HG03066 (cell line): ENCODE measurements around the gene CLECL1.
A peak's percentile ranks its signal among the peaks of the same experiment; 100 is the strongest.

Source experiments
- ATAC-seq: cut with Tn5 transposase; IDR thresholded peaks from one replicate; pipeline ENCODE4 v1.9.1; 2021; ENCODE audit warnings: low read depth; ENCODE audit not compliant: unreplicated experiment

Gene CLECL1

DNA sequence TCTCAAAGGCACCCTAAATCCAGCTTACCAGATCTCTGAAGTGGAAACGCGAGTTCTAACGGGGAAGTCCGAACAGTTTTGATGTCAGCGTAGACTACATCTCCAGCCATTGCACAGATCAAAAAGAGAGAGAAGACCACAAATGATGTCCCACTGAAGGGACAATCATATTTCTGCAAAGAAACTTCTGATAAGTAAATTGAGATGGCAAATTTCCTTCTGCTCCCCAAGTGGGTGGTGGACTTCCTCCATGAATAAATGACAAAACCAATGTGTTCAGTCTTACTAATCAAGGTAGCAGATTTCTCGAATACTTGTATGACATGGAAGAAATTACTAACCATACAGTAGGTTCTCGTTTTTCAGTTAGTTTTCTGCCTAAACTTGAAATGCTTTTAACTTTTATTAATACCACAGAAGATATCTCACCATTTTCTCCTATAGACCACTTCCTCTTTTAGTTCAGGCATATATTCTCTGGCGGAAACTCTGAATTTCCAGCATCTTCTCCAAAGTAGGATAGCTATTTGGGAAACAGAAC lies at the start of gene CLECL1:
CLECL1 (minus strand) TSS at position 177 of the 541 bp plus-strand sequence.
- ATAC-seq = peak; percentile 40

GRCh38 chr12:9781360-9781759 lies 48.5 kb upstream of the CLECL1 start:
- no peak for ATAC-seq

DNA sequence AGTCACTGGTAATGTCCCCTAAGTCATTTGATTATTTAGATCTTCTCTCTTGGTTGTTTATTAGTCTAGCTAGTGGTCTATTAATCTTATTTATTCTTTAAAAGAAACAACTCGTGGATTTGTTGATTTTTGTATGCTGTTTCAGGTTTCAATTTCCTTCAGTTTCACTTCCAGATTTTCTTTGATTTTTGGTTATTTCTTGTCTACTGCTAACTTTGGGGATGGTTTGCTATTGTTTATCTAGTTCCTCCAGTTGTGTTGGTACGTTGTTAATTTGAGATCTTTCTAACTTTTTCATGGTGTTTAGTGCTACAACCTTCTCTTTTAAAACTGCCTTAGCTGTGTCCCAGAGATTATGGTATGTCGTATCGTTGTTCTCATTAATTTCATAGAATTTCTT lies 46.3 kb upstream of the CLECL1 start:
- ATAC-seq = no peak

GRCh38 chr12:9776781-9777180 lies 43.9 kb upstream of the CLECL1 start:
- ATAC-seq = no peak

GRCh38 chr12:9773216-9773877 lies 40.5 kb upstream of the CLECL1 start:
- ATAC-seq = no peak

GRCh38 chr12:9763025-9763424 lies 30.1 kb upstream of the CLECL1 start:
- ATAC-seq = no peak

DNA sequence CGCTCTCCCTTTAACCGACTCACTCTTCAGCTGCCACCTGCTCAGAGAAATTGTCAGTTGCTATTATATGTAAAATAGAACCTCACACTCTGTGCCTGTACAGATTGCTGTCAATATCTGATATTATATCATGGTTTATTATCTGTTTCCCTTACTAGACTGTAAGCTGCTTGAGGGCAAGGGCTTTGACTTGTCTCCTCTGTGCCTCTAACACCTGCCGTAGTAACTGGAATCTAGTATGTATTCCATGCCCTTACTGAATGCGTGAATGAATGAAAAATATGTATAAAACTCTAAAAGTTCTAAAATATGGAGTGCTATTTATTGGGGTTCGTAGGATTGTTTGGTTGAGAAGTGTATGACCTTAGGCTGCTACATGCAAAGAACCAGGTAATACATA lies 29.5 kb upstream of the CLECL1 start:
- ATAC-seq = no peak

- ATAC-seq = no peak
These were observed 28.5 kb upstream of the CLECL1 start for GRCh38 chr12:9761419-9761781.

DNA sequence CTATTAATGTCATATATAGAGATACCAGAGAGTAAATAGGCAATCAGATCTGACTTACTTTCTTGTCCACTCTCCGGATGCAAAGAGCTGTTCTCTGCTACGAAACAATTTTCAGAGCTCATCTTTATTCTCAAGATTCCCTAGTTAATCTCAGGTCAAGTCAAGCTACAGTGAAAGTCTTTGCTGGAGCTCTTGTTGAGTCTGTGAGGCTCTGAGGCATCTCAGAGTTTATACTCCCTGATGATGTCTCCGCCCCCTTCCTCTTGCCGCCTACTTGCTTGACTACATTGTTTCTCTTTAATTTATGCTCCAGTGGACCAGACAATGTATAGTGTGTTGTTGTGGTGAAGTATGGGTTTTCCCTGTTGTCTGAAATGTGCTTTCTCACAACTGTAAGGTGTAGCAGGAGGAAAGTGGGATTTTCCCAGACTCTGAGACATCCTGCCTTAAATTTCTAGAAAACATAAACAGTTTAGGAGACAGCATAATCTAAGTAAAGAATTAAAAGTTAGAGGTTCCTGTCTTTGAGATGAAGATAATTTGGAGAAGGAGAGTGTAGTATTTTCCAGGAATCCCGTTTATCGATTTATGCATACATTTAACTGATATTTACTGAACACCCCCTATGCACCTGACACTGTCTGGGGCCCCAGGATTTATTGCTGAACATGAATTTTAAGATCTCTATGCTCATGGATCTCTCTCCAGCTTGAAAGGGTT lies 28.0 kb upstream of the CLECL1 start, which contains the start of gene CD69:
CD69 (minus strand) TSS at position 203 of the 720 bp plus-strand sequence; CDS start at position 122, 81 bp downstream.
- ATAC-seq = no peak

DNA sequence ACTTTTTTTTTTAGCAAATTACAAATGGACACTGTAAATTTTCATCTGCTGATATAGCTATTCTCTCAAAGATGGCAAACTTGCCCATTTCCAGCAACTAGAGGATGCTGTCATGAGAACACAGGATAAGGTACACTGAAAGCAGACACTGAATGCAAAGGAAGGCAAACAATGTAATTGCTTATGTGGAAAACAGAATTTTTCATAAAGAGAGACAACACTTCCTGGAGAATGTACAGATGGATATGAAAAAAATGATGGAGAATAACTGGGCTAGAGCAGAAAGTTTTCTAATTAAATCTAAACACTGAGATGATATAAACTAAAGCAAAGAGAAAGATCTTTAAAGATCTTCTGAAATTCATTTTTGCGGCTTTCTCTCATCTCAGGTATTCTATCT lies 27.2 kb upstream of the CLECL1 start:
- ATAC-seq = no peak

- no peak for ATAC-seq
These were observed 26.8 kb upstream of the CLECL1 start for GRCh38 chr12:9759694-9760093.

- ATAC-seq = no peak
These were observed 25.2 kb upstream of the CLECL1 start for GRCh38 chr12:9758119-9758518.

- no peak for ATAC-seq
These were observed 24.6 kb upstream of the CLECL1 start for GRCh38 chr12:9757433-9758025.

DNA sequence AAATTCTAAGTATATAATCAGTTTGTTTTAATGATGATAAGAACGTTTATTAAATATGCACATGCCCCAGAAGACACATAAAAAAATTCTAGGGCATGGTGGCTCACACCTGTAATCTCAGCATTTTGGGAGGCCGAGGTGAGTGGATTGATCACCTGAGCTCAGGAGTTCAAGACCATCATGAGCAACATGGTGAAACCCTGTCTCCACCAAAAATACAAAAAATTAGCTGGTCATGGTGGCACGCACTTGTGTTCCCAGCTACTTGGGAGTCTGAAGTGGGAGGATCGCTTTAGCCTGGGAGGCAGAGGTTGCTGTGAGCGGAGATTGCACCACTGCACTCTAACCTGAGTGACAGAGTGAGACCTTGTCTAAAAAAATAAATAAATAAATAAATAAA lies 23.8 kb upstream of the CLECL1 start:
- no peak for ATAC-seq

DNA sequence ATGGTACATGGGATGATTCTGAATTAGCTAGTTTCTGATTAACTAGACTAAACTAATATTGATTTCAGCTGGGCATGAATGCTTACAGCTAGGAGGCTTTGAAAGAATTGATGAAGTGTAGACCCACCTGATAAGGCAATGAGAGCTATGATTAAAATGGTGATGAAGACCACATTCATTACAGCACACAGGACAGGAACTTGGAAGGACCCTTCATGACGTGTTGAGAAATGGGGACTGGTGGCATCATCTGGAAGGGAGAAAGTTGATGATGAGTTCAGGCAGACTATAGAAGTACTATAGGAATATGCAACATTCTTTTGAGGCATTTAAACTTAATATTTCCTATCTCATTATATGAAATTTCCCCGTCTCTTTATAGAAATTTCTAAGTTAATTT lies 23.3 kb upstream of the CLECL1 start:
- no peak for ATAC-seq

DNA sequence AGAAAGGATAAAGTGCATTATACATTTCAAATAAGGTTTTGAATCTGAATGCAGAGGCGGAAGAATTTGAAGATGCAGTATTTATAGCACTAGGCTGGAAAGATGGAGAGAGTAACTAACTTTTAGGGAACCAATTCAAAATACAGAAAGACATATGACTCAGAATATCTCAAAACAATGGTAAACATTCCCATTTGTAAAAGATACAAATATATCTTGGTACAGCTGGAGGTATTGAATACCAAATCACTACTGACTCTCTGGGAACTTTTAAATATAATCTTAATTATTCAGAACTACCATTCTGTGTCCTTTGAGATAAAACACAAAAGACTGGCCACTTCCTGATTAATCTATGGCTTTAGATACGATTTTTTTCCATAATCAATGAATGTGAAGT lies 22.7 kb upstream of the CLECL1 start:
- no peak for ATAC-seq

DNA sequence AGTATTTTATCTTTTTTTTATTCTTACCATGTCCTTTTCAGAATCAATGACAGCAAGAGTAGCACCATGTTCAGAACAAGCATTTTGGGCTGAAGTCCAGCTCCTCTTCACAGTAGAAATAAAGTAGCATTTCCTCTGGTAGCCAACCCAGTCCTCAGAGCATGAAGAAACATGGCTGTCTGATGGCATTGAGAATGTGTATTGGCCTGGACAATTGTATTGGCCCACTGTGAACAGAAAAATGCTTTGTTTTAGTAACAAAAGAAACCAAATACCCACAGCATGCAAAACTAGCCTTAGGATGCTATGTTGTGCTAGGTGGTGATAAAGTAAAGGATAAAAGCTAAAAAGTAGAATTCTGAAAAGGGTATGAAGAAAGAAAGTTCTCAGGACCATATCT lies 22.1 kb upstream of the CLECL1 start:
- no peak for ATAC-seq

DNA sequence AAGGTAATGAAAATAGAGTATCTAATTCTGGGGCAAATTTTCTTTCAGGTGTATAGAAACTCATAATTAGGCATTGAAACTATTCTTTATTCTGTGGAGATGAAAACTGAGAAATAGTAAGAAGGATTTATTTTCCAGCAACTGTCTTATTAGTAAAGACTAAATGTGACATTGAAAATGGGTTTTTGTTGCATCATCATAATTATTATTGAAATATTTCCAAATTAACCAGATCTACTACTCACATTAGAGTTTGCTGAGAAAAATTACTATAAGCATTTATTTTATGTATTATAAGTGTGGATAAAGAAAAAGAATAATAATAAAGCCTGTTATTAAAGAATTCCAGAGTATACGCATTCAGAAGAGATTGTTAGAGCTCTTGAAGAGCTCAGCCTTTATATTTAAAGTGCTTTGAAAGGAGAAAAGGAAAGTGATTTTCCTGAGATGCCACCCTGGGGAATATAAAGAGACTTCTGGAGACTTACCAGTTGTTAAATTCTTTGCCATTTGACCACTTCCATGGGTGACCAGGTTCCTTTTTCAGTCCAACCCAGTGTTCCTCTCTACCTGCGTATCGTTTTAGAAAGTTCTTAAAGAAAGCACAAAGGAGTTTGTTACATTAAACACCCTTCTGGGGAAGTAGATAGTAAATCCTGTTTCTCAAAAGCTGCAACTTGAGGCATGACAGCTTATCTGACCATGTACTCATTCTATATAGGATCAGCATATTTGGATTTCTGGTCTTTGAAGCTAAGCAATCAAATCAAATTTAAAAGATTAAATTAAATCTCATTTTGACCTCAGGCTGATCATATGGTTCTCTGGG lies 21.4 kb upstream of the CLECL1 start:
- no peak for ATAC-seq

- ATAC-seq = no peak
These were observed 20.6 kb upstream of the CLECL1 start for GRCh38 chr12:9753498-9753897.

- no peak for ATAC-seq
These were observed 20.2 kb upstream of the CLECL1 start for GRCh38 chr12:9753073-9753472.
